ENCODE data around the gene PPP4R2.

PPP4R2 gene, protein sequence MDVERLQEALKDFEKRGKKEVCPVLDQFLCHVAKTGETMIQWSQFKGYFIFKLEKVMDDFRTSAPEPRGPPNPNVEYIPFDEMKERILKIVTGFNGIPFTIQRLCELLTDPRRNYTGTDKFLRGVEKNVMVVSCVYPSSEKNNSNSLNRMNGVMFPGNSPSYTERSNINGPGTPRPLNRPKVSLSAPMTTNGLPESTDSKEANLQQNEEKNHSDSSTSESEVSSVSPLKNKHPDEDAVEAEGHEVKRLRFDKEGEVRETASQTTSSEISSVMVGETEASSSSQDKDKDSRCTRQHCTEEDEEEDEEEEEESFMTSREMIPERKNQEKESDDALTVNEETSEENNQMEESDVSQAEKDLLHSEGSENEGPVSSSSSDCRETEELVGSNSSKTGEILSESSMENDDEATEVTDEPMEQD

GRCh38 chr3:72996473-72997333 lies at the start of gene PPP4R2:
Gene PPP4R2, plus strand, starts transcription at chr3:72996811. Its CDS starts 227 bp downstream, at chr3:72997038.
- peak; percentile 85 to 88 for DNase-seq (ENCODE audit: low read depth in 2 of 2)

- no peak for DNase-seq (ENCODE audit: low read depth in 2 of 2)
Measured at GRCh38 chr3:72947715-72948490, 48.7 kb upstream of the PPP4R2 start.

- no peak for DNase-seq (ENCODE audit: low read depth in 2 of 2)
Measured at GRCh38 chr3:72949016-72949415, 47.6 kb upstream of the PPP4R2 start.

- no peak for DNase-seq (ENCODE audit: low read depth in 2 of 2)
Measured at GRCh38 chr3:72950372-72950771, 46.2 kb upstream of the PPP4R2 start.

GRCh38 chr3:72950801-72951200 lies 45.8 kb upstream of the PPP4R2 start:
- DNase-seq (ENCODE audit: low read depth in 2 of 2) = no peak

DNA sequence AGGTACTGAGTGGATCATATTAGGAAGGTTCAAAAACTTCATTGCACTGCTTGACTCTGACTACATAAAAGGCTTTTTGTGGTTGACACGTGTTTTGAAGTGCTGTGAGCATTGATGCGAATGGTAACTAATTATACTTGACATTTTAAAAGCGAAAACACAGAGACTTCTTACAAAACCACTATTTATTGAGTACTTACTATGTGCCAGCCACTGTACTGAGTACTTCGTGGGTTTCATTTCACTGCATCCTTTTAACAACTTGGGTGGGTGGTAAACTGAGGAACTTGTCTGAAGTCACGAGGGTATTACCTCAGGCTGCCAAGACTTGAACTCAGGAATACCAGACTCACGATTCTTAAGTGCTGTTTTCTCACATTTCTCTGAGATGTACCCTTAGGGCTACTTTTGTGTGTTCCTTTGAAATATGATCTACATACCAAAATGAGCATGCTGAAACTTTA lies 45.3 kb upstream of the PPP4R2 start:
- no peak for DNase-seq (ENCODE audit: low read depth in 2 of 2)

DNA sequence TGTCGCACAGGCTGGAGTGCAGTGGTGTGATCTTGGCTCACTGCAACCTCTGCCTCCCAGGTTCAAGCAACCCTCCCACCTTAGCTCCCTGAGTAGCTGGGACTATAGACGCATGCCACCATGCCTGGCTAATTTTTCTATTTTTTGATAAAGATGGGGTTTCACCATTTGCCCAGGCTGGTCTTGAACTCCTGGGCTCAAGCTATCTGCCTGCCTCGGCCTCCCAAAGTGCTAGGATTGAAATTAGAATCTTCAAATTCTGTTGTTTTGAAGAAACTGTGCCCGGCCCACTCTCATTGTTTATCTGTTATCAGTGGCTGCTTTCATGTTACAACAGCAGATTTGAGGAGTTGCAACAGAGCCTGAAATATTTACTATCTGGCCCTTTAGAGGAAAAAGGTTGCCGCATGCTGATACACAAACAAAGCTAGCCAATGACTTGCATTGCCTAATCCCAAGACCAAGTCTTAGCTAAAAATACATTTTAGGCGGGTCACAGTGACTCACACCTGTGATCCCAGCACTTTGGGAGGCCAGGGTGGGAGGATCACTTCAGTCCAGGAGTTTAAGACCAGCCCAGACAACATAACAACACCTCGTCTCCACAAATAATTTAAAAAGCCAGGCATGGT lies 43.2 kb upstream of the PPP4R2 start:
- DNase-seq (ENCODE audit: low read depth in 2 of 2) = no peak

GRCh38 chr3:72957297-72957696 lies 39.3 kb upstream of the PPP4R2 start:
- no peak for DNase-seq (ENCODE audit: low read depth in 2 of 2)

GRCh38 chr3:72959336-72959735 lies 37.3 kb upstream of the PPP4R2 start:
- DNase-seq (ENCODE audit: low read depth in 2 of 2) = no peak

DNA sequence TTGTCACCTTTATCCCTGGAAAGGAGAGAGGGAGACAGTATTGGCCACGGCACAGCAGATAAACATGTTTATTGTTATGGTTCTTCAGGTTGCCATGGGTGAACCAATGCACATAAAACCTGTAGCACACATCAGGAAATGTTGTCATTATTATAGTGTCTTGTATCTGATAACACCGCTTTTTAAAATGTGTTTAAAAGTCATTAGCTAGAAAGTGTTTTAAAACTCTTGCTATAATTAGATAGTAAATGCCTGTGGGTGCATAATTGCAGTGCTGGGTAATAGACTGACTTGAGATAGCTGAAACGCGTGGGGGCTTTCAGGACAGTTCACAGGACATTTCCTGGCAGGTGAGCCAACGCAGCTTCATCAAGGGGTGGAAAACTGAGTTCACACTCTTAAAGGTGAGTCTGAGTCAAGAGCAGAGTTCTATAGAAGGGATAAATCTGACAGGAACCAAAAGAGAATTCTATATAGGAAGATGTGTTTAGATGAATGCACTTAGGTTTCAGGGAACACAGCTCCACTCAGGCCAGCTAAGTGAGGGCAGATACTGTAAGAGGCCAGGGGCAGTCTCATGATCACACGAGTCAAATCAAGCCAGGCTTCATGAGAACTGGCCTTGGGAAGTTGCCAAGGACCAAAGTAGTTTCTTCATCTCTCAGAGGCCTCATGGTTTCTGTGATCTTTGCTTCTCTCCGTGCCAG lies 35.6 kb upstream of the PPP4R2 start:
- DNase-seq (ENCODE audit: low read depth in 2 of 2) = peak in 1 of 2 donors; percentile 7

DNA sequence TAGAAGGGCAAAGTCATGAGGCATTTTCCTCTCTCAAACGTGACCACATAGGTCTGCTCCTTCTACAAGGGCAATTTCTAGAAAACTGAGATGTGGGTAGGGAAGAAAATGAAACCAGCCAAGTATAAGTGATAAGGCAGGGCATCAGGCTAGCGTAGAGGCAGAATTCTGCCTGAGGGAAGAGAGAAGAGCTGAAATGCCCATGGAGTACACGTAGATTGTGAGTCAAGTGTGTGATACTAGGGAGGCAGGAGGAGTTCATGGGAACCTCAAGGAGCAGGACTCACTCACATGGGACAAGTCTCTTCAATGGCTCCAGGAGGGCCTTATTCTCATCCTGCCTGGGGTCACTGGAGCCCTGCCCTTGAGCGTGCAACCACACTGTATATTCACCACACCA lies 34.9 kb upstream of the PPP4R2 start:
- DNase-seq (ENCODE audit: low read depth in 2 of 2) = no peak

DNA sequence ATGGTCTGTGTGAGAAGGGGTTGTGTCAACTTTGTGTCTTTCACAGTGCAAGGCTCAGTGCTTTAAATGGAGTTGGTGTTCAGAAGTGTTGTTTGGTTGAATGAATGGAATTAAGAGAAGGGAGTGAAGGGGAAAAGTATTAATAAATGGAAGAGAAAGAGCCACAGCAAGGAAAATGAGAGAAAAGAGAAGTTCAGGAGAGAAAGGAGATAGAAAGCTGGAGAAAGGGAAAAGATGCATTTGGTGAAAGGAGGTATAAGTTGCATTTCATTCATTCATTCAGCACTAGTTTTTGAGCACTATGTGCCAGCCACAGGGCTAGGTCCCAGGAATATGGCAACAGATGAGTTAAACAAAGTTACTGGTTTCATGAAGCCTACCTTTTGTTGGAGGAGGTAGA lies 34.3 kb upstream of the PPP4R2 start:
- DNase-seq (ENCODE audit: low read depth in 2 of 2) = no peak

DNA sequence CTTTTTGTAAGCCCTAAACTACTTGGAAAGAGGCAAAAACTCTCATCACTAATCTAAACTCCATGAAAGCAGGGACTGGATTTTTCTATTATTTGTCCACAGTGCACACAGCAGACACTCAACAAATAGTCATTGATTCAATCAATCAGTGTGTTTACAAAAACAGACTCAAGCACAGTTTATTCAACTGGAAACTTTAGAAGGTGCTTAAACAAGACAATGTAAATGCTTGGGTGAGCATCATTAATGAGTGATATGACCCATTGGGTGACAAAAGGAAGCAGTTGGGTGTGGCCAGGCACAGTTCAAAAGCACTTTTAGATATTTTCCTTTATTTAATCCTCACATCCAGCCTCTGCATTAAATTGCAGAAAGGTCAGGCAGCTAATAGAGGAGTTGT lies 32.0 kb upstream of the PPP4R2 start:
- DNase-seq (ENCODE audit: low read depth in 2 of 2) = no peak

GRCh38 chr3:72968266-72968664 lies 28.3 kb upstream of the PPP4R2 start:
- no peak for DNase-seq (ENCODE audit: low read depth in 2 of 2)

DNA sequence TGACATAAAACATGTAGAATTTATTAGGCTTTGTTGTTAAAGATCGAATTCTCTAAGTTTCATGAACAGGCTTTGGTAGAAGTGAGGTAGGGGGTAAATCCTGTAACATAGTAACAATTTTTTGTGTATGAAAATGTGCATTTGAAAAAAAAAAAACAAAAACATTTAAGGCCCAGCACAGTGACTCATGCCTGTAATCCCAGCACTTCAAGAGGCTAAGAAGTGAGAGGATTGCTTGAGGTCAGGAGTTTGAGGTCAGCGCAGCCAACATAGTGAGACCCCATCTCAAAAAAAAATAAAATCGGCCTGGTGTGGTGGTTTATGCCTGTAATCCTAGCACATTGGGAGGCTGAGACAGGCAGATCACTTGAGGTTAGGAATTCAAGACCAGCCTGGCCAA lies 26.8 kb upstream of the PPP4R2 start:
- DNase-seq (ENCODE audit: low read depth in 2 of 2) = no peak

- DNase-seq (ENCODE audit: low read depth in 2 of 2) = no peak
Measured at GRCh38 chr3:72970942-72971341, 25.7 kb upstream of the PPP4R2 start.

- DNase-seq (ENCODE audit: low read depth in 2 of 2) = no peak
Measured at GRCh38 chr3:72972706-72973030, 23.9 kb upstream of the PPP4R2 start.

DNA sequence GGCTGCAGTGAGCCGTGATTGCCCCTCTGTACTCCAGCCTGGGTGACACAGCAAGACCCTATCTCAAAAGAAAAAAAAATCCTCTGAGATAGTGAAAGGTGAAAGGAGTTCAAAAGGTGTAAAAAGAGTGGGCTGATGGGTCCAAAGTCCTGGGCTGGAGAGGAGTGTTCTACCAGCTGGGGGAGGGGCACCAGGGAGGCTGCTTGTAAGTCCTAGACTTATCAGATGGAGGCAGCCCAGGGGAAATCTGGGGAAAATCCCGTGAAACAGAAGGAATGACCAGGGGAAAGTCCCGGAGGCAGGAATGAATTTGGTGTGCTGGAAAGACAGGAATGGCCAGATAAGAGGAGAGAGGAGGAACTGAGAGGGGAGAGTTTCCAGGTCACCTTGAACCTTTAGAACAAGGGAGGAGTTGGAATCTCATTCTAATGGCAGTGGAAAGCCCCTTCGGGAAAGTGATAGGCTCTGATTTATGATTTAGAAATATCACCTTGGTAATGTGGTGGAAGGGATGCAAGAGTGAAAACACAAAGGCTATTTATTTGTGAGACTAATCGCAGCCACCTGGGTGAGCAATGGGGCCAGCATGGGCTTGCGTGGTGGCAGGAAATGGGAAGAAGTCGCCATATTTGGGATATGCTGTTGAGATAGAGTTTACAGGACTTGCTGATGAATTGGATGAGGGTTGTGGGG lies 23.4 kb upstream of the PPP4R2 start:
- DNase-seq (ENCODE audit: low read depth in 2 of 2) = no peak

GRCh38 chr3:72973786-72974185 lies 22.8 kb upstream of the PPP4R2 start:
- no peak for DNase-seq (ENCODE audit: low read depth in 2 of 2)

DNA sequence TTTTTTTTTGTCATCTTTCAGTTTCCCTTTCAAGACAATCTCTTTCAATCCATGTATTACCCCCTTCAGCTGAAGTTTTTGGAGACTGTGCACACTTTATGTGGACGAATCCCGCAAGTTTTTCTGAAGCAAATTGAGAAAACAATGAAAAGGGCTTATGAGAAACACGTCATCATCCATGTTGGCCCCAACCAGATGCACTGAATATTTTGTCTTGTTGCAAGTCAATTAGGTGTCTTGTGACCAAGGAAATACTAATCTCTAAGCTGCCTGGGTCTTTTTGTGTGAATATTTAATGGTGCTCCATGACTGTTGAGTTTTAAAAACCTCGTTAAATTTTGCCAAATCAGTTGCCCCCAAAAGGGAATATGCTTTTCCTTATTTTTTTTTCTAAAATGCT lies 21.7 kb upstream of the PPP4R2 start:
- DNase-seq (ENCODE audit: low read depth in 2 of 2) = no peak

Measured in stimulated activated CD4-positive, alpha-beta T cell treated with anti-CD3 and anti-CD28 coated beads, Interleukin-1b, Interleukin-23, amount 100 ng/mL, for 4 hours (primary cell).